HFF-Myc (cell line): ENCODE results near the gene NASP.

Experiments used
- DNase-seq: peaks from one replicate; pipeline ENCODE4 v3.0.0-alpha.2; 2011; ENCODE audit warnings: low read depth; ENCODE audit errors: extremely low read depth
- H3K4me3 ChIP-seq: replicated peaks from 2 replicates; pipeline ENCODE4 v1.5.1; 2011; ENCODE audit warnings: low read depth, mild to moderate bottlenecking, control low read depth, low read length
- CTCF ChIP-seq: IDR thresholded peaks from 2 replicates; pipeline ENCODE4 v1.5.1; 2012; ENCODE audit warnings: mild to moderate bottlenecking, low read depth, low read length, control low read depth; ENCODE audit errors: missing control alignments

NASP gene

GRCh38 chr1:45617618-45618017 lies 33.8 kb downstream of the NASP start:
- H3K4me3 ChIP-seq = no peak overlapping the region

GRCh38 chr1:45619149-45619921 lies 35.5 kb downstream of the NASP start:
- no peak for DNase-seq
- no peak overlapping the region for H3K4me3 ChIP-seq
- TF ChIP-seq CTCF = no peak

More at GRCh38 chr1:45617618-45618017, 33.8 kb downstream of the NASP start:
- DNase-seq = peak; percentile 2
- TF ChIP-seq CTCF = no peak

GRCh38 chr1:45620588-45621500 lies 37.0 kb downstream of the NASP start:
- no peak for DNase-seq
- H3K4me3 ChIP-seq = no peak overlapping the region
- TF ChIP-seq CTCF = no peak

- TF ChIP-seq CTCF = no peak
- DNase-seq = no peak
- H3K4me3 ChIP-seq = no peak overlapping the region
Observed at GRCh38 chr1:45621501-45621836, 37.6 kb downstream of the NASP start.

GRCh38 chr1:45621895-45622523 lies 38.2 kb downstream of the NASP start:
- no peak for TF ChIP-seq CTCF
- H3K4me3 ChIP-seq = no peak overlapping the region
- DNase-seq = no peak

GRCh38 chr1:45622524-45623394 lies 38.9 kb downstream of the NASP start:
- no peak for DNase-seq
- TF ChIP-seq CTCF = no peak
- H3K4me3 ChIP-seq = no peak overlapping the region
